Stimulated activated CD4-positive, alpha-beta T cell treated with anti-CD3 and anti-CD28 coated beads, Interleukin-15, amount 100 ng/mL, for 24 hours (primary cell): ENCODE measurements around the gene ARL15.
"Not testable (repeated sequence)": the region's sequence is repeated elsewhere in the genome, so short reads cannot be mapped to it uniquely, and the experiment has no call there.

Experiments
- DNase-seq: peaks from one replicate; pipeline ENCODE4 v3.0.0-alpha.2; 2020

The ARL15 gene

GRCh38 chr5:54310433-54311175 is at the start of gene ARL15:
TSS of gene ARL15 (minus strand) at chr5:54310573.
- peak; percentile 98 for DNase-seq

DNA sequence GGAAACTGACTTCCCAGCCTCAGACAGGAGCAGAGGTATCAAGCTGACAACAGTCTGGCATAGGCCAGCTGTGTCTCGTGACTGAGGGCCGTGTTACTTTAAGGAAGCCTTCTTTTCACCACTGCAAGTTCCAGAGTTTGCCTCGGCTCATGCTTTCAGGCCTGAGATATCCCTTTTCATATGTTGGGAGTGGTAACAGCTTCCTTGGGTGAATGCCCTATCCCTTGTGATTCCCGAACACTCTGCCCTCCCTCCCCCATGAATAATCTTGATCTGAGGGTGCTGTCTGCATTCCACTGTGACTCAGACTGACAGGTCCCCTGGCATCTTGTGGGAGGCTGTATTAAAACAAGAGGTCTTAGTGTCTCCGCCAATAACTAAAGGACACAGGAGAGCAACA is 49.7 kb upstream of the ARL15 start:
- no peak for DNase-seq

- DNase-seq, result no peak
Observed at GRCh38 chr5:54357408-54358058, 47.2 kb upstream of the ARL15 start.

DNA sequence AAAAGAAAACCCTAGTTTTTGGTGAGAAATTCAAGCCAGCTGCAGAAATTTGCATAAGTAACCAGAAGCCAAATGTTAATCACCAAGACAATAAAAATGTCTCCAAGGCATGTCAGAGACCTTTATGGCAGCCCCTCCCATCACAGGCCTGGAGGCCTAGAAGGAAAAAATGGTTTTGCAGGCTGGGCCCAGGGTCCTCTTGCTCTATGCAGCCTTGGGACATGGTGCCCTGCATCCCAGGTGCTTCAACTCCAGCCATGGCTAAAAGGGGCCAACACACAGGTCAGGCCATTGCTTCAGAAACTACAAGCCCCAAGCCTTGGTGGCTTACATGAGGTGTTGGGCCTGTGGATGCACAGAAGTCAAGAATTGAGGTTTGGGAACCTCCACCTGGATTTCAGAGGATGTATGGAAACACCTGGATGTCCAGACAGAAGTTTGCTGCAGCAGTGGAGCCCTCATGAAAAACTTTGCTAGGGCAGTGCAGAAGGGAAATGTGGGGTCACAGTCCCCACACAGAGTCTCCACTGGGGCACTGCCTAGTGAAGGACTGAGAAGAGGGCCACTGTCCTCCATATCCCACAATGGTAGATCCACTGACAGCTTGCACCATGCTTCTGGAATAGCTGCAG is 43.7 kb upstream of the ARL15 start:
- not testable (repeated sequence) for DNase-seq

GRCh38 chr5:54352580-54352979 is 42.2 kb upstream of the ARL15 start:
- DNase-seq, result not testable (repeated sequence)

- no peak for DNase-seq
Observed at GRCh38 chr5:54347221-54347865, 37.0 kb upstream of the ARL15 start.

DNA sequence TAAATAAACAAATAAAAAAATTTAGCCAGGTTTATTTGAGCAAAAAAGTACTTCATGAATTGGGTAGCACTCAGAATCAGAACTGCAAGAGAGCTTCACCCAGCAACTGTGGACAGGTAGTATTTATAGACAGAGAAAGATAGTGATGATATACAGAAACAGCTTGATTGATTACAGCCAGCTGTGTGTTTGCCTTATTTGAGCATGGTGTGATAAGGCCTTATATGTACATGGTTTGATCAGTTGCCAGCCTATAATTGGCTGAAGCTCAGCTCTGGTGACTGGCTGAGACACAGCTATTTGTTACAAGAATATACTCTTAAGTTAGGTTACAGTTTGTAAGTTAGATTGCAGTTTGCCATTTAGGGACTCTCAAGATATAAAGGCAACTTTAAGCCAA is 34.3 kb upstream of the ARL15 start:
- DNase-seq, result no peak

DNA sequence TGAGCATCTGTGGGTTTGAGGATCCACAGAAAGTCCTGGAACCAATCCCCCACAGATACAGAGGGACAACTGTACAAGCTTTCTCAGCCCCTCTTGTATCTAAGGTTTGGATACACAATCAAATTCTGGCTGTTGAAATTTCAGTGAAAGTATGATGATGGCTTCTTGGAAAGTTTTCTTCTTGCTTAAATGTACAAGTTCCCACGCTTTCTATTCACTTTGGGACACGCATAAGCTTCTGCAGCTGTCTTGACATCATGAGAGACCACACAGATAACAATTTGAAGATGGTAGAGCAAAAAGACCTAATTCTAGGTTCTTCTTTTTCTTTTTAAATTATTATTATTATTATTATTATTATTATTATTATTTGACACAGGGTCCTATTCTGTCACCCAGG is 31.6 kb upstream of the ARL15 start:
- no peak for DNase-seq

GRCh38 chr5:54337523-54337922 is 27.1 kb upstream of the ARL15 start:
- no peak for DNase-seq

DNA sequence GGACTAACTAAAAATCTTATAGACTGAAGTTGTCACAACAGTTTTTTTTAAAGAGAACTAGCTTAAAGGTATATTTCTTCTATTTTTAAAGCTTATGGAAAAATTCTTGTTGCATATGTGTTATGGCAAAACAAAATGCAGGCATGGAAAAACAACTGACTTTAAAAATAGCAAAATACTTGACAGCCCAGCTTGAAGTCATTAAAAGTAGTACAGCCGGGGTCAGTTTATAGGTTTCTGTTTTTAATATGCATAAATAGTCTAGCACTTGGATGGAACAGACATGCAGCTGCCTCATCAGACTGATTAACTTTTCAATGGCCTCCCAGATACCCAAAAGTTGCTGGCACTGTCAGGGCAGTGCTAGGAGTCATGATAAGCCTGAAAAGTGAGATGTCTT is 22.3 kb upstream of the ARL15 start:
- no peak for DNase-seq

DNA sequence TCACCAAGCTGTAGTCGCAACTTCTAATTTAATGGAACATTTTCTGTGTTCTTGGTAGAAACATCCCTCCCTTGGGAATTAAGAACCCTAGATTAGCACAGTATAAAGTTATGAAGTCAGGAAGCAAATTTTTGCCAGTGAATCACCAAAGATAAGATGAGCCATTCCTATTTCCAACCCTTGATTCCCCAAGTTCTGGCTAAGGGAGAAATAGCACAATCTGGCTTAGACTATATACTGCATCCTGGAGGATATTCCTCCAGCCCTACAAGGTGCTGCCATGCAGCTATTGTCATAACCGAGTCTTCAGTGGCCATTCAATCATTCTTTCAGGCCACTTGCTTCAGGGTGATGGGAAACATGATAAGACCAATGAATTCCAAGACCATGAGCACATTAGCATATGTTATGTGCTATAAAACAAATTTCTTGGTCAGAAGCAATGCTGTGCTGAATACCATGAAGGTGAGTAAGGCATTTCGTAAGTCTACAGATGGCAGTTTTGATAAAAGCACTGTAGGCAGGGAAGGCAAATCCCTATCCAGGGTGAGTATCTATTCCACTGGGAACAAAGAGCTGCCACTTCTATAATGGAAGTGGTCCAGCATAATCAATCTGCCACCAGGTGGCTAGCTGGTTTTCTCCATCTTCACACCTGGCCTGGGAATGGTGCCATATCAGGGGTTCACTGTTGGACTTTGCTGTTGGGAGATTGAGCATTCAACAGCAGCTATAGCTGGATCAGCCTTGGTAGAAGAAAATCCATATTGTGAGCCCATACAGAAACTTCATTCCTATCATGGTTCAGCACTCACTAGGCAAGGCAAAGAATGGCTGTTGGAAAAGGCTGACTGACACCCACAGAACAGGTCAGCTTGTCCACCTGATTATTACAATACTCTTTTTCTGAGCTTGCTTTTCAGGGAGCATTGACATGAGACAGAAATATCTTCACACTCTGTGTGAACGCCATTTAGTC is 19.6 kb upstream of the ARL15 start:
- DNase-seq, result no peak

DNA sequence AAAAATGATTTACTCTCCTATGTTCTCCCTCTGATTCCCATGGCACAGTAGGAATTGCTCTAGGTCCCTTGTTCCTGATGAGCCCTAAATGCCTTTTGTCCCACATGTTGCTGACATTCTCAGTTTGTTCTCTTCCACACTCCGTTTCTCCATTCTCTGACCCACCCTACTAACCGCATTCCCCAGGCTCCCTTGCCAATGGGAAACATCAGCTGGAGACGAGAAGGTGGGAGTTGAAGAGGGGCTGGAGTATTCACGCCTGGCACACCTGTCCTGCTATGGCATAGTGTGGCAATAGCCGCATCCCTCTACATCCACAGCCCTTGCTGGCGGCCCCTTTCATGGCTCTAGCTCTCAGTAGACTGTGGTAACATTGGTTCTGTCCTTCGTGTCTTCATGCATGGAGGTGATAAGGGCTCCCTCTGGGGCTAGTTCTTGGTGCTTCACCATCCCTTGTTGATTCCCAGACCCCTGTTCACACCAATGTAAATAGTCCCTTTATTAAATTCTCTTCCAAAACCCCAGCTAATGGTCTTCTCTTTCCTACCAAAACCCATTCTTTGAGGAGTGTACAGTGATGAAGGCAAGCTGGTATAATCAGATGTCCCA is 16.4 kb upstream of the ARL15 start:
- DNase-seq, result no peak

GRCh38 chr5:54325610-54326311 is 15.4 kb upstream of the ARL15 start:
- DNase-seq, result no peak

DNA sequence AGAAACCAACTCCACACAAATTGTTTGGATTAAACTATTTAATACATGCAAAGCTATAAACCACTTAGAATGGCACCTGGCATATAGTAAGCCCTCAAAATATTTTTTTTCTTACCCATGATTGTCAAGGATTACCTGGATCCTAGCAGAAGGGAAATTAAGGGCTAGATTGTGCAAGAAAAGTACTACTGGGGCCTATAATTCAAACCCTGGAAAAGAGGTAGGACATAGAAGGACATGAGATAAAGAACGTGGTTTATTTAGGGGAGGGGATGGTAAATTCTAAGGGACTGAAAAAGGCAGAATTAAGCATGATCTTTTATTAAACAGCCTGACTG is 14.9 kb upstream of the ARL15 start:
- DNase-seq, result no peak

- DNase-seq, result no peak
Observed at GRCh38 chr5:54324651-54325271, 14.4 kb upstream of the ARL15 start.

- DNase-seq, result no peak
Observed at GRCh38 chr5:54323495-54323894, 13.1 kb upstream of the ARL15 start.

GRCh38 chr5:54320256-54320655 is 9.9 kb upstream of the ARL15 start:
- no peak for DNase-seq

GRCh38 chr5:54317511-54318260 is 7.3 kb upstream of the ARL15 start:
- DNase-seq, result no peak

DNA sequence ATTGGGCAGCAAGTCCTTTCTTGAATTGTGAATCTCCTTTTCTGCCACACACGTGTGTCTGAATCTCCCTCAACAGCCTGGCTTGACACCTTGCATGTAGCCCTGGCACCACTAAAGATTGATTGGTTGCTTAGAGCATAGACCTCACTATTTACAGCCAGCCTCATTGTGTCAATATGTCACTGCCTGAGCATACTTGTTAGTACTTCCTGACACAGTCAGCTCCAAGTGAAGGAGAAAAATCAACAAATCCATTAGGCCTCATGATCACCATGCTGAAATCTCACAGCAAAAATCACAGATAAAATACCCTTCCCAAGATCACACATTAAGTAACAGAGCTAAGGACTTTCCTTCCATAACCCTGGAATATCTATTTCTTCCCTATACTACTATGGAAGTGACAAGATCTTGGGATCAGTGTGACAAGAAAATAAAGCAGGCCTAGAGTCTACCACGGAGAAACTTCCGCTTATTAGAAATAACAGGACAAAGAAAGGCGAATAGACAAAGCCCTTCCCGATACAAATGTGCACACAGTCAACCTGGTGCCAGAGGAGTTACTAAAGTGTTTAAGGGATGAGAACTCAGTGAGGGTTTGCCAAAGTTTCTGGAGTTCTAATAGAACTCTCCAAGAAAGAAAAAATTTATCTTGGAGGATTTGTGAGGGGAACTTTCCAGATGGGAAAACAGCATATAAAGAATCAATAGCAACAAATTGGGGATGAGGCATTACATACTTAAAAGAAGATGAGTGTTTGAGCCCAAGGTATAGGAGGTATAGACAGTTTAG is 5.6 kb upstream of the ARL15 start:
- DNase-seq, result no peak
